Neural cell (in vitro differentiated cells): ENCODE results near the gene LTBP4. TPM values are rescaled to one million over a fixed set of nuclear protein-coding genes. Genes with fewer than 3 reads are reported as not detected.

Experiments
- polyA plus RNA-seq: library from polyadenylated mRNA; depleted of rRNA; stranded (reverse); fragments of >200 nt; gene quantifications from 2 replicates; pipeline ENCODE4 v1.2.3, GENCODE V29; 2014

The LTBP4 gene
- polyA plus RNA-seq, 1 donor from 2014 or later: 55.6 TPM

Other genes starting within 250 kb of the LTBP4 start
- gene HIPK4, start 211.2 kb upstream of the LTBP4 start, polyA plus RNA-seq: not detected in 2 replicates
- 0.20 and 0.36 TPM in 2 replicates for gene PRX, start 188.0 kb upstream of the LTBP4 start, polyA plus RNA-seq
- 3.3 and 5.1 TPM in 2 replicates for gene SERTAD1, start 175.4 kb upstream of the LTBP4 start, polyA plus RNA-seq
- gene SERTAD3, start 157.0 kb upstream of the LTBP4 start, polyA plus RNA-seq: 7.6 and 9.0 TPM in 2 replicates
- 5.0 and 9.9 TPM in 2 replicates for gene BLVRB, start 135.6 kb upstream of the LTBP4 start, polyA plus RNA-seq
- gene SPTBN4, start 134.4 kb upstream of the LTBP4 start, polyA plus RNA-seq: 10.4 and 12.7 TPM in 2 replicates
- 3.8 and 6.3 TPM in 2 replicates for gene SHKBP1, start 24.5 kb upstream of the LTBP4 start, polyA plus RNA-seq
- 20.5 and 27.7 TPM in 2 replicates for gene NUMBL, start 89.3 kb downstream of the LTBP4 start, polyA plus RNA-seq
- 83.2 and 95.3 TPM in 2 replicates for gene COQ8B, start 115.5 kb downstream of the LTBP4 start, polyA plus RNA-seq
- gene ITPKC, start 115.7 kb downstream of the LTBP4 start, polyA plus RNA-seq: 14.9 and 16.8 TPM in 2 replicates
- 1.0 TPM in 1 of 2 replicates, not detected in the other for gene ACTMAP, start 149.1 kb downstream of the LTBP4 start, polyA plus RNA-seq
- 29.9 and 37.9 TPM in 2 replicates for gene SNRPA, start 149.8 kb downstream of the LTBP4 start, polyA plus RNA-seq
- gene MIA, start 174.2 kb downstream of the LTBP4 start, polyA plus RNA-seq: 1.8 and 4.0 TPM in 2 replicates
- gene RAB4B, start 176.9 kb downstream of the LTBP4 start, polyA plus RNA-seq: 66.0 and 76.2 TPM in 2 replicates
- gene EGLN2, start 197.8 kb downstream of the LTBP4 start, polyA plus RNA-seq: 110 and 112 TPM in 2 replicates
- gene CYP2A6, start 249.1 kb downstream of the LTBP4 start, polyA plus RNA-seq: not detected in 2 replicates